Measurements from ENCODE around the gene FOXRED2. TPM values are rescaled to one million over a fixed set of nuclear protein-coding genes. Genes with fewer than 3 reads are reported as not detected.

The FOXRED2 gene
- total RNA-seq, 1 experiment from 2014 or later, result 34.4 TPM

DNA sequence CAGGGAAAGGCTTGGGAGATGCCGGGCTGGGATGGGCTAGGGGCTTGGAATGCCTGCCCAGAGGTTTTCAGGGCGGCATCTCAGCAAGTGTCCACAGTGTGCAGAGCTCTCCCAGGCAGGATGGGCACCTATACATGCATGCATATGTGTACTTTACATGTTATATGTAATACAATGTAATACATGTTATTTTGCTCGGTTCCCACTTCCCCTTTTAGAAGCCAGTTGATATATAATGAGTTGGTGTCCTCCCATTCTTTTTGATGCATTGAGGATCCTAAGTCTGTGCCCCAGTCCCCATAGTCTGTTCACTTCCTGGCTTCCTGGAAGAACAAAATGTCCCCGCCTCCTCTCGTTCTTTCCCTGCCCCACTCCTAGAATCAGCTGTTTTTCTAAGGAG is 42.2 kb upstream of the FOXRED2 start:
- H3K4me3 Mint-ChIP-seq, result no peak overlapping the region
- Histone ChIP-seq H4K8ac (replicated peaks; ENCODE audit: insufficient read length, low read depth, low read length) (no peak overlapping the region), H2BK120ac (ENCODE audit: low read depth, low read length, poor library complexity, severe bottlenecking) (no peak overlapping the region), H3K56ac (ENCODE audit: insufficient read length, low read depth, low read length) (no peak overlapping the region), H3K9me3 (ENCODE audit: control insufficient read depth, low read depth, low read length) (no peaks in the 10 kb centered on the region), H2BK20ac (ENCODE audit: low read depth, low read length, poor library complexity, severe bottlenecking) (no peak overlapping the region), H2BK12ac (ENCODE audit: insufficient read length, low read depth, low read length) (no peak overlapping the region), H4K5ac (ENCODE audit: insufficient read length, low read depth, low read length) (no peak overlapping the region), H4K20me1 (ENCODE audit: control insufficient read depth, insufficient read depth, insufficient read length) (no peaks in the 10 kb centered on the region), H3K4ac (ENCODE audit: low read depth, low read length) (no peak overlapping the region), H3K14ac (ENCODE audit: insufficient read depth, low read length) (no peak overlapping the region), H3K27ac (ENCODE audit: insufficient read length, low read depth, low read length) (no peak overlapping the region), H3K23me2 (ENCODE audit: insufficient read length, low read depth, low read length, poor library complexity, severe bottlenecking) (no peaks in the 10 kb centered on the region), H2BK5ac (ENCODE audit: insufficient read length, low read length) (no peak overlapping the region), H2BK15ac (ENCODE audit: low read depth, low read length) (no peak overlapping the region), H3K79me1 (ENCODE audit: insufficient read depth, low read depth, low read length, poor library complexity, severe bottlenecking) (no peaks in the 10 kb centered on the region), H3K18ac (ENCODE audit: insufficient read length, low read depth, low read length) (no peak overlapping the region), H2AFZ (ENCODE audit: low read length) (no peak overlapping the region), H3K79me2 (ENCODE audit: insufficient read depth, low read length) (no peaks in the 10 kb centered on the region), H3K23ac (ENCODE audit: insufficient read length, low read depth, low read length) (no peak overlapping the region), H3K4me1 (ENCODE audit: insufficient read depth, low read length) (no peaks in the 10 kb centered on the region; the same call in 1 of the 2 replicates), H3K4me2 (ENCODE audit: insufficient read depth, insufficient read length, low read length) (no peak overlapping the region), H3T11ph (ENCODE audit: low read length) (no peak overlapping the region), H3K27me3 (ENCODE audit: insufficient read depth, low read length) (peaks cover 3% of the 10 kb centered on the region; the same call in 1 of the 2 replicates), H4K91ac (ENCODE audit: insufficient read length, low read depth, low read length) (no peak overlapping the region), H2AK5ac (ENCODE audit: insufficient read length, low read length) (no peak overlapping the region), H3K9ac (ENCODE audit: extremely low read depth, insufficient read length, low read length) (no peak overlapping the region)
- no peak for DNase-seq
- peaks cover 17 to 25% of the 10 kb centered on the region in 2 experiments for H3K4me1 Mint-ChIP-seq
- TF ChIP-seq, protein P1, sequence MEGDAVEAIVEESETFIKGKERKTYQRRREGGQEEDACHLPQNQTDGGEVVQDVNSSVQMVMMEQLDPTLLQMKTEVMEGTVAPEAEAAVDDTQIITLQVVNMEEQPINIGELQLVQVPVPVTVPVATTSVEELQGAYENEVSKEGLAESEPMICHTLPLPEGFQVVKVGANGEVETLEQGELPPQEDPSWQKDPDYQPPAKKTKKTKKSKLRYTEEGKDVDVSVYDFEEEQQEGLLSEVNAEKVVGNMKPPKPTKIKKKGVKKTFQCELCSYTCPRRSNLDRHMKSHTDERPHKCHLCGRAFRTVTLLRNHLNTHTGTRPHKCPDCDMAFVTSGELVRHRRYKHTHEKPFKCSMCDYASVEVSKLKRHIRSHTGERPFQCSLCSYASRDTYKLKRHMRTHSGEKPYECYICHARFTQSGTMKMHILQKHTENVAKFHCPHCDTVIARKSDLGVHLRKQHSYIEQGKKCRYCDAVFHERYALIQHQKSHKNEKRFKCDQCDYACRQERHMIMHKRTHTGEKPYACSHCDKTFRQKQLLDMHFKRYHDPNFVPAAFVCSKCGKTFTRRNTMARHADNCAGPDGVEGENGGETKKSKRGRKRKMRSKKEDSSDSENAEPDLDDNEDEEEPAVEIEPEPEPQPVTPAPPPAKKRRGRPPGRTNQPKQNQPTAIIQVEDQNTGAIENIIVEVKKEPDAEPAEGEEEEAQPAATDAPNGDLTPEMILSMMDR (conservative IDR thresholded peaks at IDR 0.05), result no peak
- H3K27ac Mint-ChIP-seq, result no peak overlapping the region
- no peaks in the 10 kb centered on the region for H3K9me3 Mint-ChIP-seq
- H3K36me3 Mint-ChIP-seq (ENCODE audit: insufficient read depth in 1 of 3, low read depth in 3 of 3), result no peaks in the 10 kb centered on the region
- whole genome bisulfite sequencing (ENCODE audit: extremely low coverage, insufficient read length, low lambda C conversion rate), result no CpG with 5 or more reads among the region's 5 CpGs
- H3K27me3 Mint-ChIP-seq (ENCODE audit: low read depth), result peaks cover 31% of the 10 kb centered on the region

Measured in H9 (cell line).